Measurements from ENCODE around the gene NETO2. TPM values are rescaled to one million over a fixed set of nuclear protein-coding genes. Genes with fewer than 3 reads are reported as not detected.
"Not testable (repeated sequence)": the region's sequence is repeated elsewhere in the genome, so short reads cannot be mapped to it uniquely, and the experiment has no call there.

Gene NETO2
- polyA plus RNA-seq, 1 donor: 36.9 TPM

- DNase-seq: no peak
Measured at GRCh38 chr16:47067203-47067602, 76.5 kb downstream of the NETO2 start.

- DNase-seq: no peak
Measured at GRCh38 chr16:47065766-47066688, 77.7 kb downstream of the NETO2 start.

- DNase-seq: no peak
Measured at GRCh38 chr16:47064775-47065174, 79.0 kb downstream of the NETO2 start.

- DNase-seq: no peak
Measured at GRCh38 chr16:47063011-47063724, 80.6 kb downstream of the NETO2 start.

DNA sequence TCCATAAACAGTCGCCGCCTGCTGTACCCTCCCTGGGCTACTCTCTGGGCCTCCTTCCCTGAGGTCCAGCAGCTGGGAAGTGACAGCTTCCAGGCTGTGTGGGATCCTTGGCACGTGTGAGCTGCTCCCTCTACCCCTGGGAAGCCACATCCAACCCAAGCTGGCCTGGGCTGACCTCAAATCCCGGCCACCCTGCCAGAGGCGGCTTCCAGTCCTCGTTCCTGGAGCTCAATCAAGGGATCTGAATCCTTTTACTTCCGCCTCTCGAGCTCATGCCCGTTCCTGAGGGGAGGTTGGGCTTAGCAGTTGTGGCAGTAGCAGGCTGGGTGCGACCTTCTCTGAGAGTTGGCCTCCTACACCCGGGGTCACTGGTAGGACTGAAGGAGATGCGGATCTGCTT is 82.5 kb downstream of the NETO2 start:
- DNase-seq: no peak

- no peak for DNase-seq
Measured at GRCh38 chr16:47060596-47060995, 83.1 kb downstream of the NETO2 start.

- DNase-seq: no peak
Measured at GRCh38 chr16:47059991-47060390, 83.8 kb downstream of the NETO2 start.

- DNase-seq: not testable (repeated sequence)
Measured at GRCh38 chr16:47059130-47059529, 84.6 kb downstream of the NETO2 start.

GRCh38 chr16:47058295-47059086 is 85.3 kb downstream of the NETO2 start:
- no peak for DNase-seq

- DNase-seq: no peak
Measured at GRCh38 chr16:47057630-47057993, 86.1 kb downstream of the NETO2 start.

DNA sequence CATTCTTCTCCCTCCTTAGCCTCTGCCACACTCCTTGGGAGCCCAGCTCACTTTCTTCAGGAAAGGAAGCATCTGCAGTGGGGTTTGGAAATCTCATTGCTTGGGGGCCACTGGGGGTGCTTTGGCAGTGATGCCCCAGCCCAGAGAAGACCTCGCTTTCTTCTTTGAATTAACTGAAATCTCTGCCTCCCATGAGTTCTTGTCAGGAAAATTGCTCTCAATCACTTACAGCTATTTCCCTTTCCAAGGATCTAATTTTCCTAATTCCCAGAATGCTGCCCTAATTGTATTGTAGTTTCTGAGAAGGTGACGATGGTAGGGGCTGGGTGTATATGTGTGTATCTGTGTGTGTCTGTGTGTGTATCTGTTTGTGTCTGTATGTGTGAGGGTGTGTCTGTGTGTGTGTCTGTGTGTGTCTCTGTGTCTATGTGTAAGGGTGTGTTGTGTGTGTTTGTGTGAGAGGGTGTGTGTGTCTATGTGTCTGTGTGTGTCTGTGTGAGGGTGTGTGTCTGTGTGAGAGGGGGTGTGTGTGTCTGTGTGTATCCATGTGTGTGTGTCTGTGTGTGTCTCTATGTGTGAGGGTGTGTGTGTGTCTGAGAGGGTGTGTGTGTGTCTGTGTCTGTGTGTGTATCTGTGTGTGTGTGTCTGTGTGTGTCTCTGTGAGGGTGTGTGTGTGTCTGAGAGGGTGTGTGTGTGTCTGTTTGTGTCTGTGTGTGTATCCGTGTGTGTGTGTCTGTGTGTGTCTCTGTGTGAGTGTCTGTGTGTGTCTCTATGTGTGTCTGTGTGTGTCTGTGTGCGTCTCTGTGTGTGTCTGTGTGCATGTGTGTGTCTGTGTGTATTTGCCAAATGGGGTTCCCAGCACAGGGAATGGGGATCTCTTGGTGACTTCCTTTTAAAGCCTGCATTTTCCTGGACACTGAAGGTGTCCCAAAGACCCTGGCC is 86.8 kb downstream of the NETO2 start:
- no peak for DNase-seq

DNA sequence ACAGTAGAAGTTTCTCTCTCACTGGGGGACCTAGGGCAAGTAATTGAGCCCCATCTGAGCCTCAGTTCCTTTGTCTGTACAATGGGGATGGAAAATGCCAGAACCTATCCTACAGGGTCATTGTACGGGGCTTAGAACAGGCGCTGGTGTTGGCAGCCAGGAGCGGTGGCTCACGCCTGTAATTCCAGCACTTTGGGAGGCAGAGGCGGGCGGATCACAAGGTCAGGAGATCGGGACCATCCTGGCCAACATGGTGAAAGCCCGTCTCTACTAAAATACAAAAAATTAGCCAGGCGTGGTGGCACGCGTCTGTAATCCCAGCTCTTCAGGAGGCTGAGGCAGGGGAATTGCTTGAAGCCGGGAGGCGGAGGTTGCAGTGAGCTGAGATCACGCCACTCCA is 87.7 kb downstream of the NETO2 start:
- DNase-seq: not testable (repeated sequence)

GRCh38 chr16:47055136-47055885 is 88.4 kb downstream of the NETO2 start:
- no peak for DNase-seq

DNA sequence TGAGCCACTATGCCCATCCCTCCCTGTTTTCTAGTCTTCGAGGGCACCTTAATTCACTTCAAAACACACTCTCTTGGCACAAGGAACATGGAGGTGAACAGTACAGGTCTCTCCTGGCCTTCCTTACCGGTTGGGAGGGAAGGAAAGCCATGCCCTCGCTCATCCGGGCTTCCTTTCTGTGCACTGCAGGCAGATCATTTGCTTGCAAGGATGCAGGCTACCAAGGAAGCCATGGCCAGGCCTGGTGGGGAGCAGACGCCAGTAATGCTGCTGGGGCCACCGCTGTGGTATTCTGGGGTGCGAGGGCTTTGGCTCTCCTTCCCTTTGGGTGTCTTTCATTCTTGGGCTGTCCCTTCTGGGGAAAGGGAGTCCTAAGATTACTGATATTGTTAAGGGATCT is 89.4 kb downstream of the NETO2 start:
- no peak for DNase-seq

DNA sequence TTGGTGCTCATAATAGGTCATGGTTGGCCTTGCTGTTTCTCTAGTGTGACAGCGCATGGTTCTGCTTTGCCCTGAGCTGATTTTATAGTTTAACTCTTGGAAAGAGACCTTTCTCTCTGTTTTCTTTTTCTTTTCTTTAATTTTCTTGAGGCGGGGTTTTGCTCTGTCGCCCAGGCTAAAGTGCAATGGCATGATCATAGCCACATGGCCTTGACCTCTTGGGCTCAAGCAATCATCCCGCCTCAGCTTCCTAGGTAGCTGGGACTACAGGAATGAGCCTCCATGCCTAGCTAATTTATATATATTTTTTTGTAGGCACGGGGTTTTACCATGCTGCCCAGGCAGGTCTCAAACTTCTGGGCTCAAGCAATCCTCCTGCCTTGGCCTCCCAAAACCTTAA is 89.8 kb downstream of the NETO2 start:
- no peak for DNase-seq

- no peak for DNase-seq
Measured at GRCh38 chr16:47052666-47053640, 90.8 kb downstream of the NETO2 start.

- DNase-seq: no peak
Measured at GRCh38 chr16:47051031-47051430, 92.7 kb downstream of the NETO2 start.

- no peak for DNase-seq
Measured at GRCh38 chr16:47049901-47050583, 93.7 kb downstream of the NETO2 start.

All from left kidney (tissue), 2 donors.